ENCODE measurements around the gene ARRB1.

Gene ARRB1

GRCh38 chr11:75246671-75247350, 104.7 kb downstream of the ARRB1 start:
- DNase-seq: no peak

DNA sequence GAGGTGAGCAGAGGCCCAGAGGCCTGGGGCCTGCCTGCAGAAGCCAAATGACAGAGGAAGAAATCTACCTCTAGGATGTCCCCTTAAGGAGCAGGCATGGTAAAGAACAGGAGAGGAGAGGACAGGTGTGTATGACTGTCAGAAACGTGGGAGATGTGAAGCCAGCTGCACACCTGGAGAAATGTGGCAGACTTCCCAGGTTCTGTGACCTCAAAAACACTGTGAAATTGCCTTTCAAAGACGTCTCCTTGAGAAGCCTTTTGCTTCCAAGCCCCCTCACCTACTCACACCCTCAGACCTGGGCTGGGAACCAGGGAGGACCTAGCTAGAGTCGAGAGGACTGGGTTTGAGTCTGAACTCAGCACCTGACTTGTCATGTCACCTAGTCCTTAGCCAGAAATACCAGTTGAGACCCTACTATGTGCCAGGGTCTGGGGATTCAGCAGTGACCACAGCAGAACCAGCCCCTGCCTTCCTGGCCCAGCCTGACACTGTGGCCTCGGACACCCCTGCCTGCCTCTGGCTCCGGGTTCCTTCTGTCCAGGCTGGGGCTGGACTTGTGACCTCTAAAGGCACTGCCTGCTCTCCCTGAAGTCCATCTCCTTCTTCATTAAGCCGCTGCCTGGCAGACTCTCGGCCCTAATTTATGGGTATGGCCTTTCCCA, 105.3 kb downstream of the ARRB1 start:
- no peak for DNase-seq

GRCh38 chr11:75245356-75246005, 106.0 kb downstream of the ARRB1 start:
- DNase-seq: no peak

DNA sequence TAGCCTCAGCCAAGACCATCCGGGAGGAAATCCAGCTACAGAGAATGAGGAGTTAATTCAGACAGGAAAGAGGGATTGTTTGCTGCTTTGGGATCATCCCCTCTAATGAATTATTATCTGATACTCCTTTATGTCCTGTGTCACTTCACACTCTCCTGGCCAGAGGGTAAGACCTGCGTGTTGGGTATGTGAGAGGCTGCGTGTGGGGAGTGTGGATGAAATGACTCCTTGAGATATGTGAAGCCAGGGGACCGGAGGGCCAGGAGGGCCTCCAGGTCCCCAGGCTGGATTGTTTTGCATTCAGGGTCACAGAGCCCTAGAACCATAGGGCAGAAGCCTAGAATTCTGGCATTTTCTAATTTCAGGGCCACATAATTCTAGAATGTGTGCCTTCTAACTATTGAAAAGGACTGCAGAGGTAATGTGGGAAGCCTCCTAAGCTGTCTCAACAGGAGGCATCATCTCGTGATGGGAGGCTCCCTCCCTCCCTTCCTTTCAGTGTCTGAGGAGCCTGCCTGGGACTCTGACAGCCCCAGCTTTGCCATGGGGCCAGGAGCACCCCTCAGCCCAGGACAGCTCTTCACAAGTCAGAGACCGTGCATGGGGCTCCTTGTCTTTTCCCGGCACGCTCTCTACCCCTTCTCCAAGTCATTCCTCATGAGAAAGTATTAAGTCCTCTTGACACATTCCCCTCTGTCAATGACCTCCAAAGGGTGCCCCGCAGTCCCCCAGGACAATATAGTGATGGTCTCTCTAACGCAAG, 107.2 kb downstream of the ARRB1 start:
- no peak for DNase-seq

- no peak for DNase-seq
Observed at GRCh38 chr11:75242722-75243600, 108.5 kb downstream of the ARRB1 start.

GRCh38 chr11:75241906-75242644, 109.4 kb downstream of the ARRB1 start:
- DNase-seq: no peak

GRCh38 chr11:75241036-75241905, 110.2 kb downstream of the ARRB1 start:
- DNase-seq: peak; percentile 79 to 81

GRCh38 chr11:75240311-75241035, 111.0 kb downstream of the ARRB1 start, which contains the start of gene TPBGL:
TPBGL (plus strand) TSS chr11:75240774; CDS start chr11:75241050, 276 bp downstream.
- peak; percentile 18 to 31 for DNase-seq

DNA sequence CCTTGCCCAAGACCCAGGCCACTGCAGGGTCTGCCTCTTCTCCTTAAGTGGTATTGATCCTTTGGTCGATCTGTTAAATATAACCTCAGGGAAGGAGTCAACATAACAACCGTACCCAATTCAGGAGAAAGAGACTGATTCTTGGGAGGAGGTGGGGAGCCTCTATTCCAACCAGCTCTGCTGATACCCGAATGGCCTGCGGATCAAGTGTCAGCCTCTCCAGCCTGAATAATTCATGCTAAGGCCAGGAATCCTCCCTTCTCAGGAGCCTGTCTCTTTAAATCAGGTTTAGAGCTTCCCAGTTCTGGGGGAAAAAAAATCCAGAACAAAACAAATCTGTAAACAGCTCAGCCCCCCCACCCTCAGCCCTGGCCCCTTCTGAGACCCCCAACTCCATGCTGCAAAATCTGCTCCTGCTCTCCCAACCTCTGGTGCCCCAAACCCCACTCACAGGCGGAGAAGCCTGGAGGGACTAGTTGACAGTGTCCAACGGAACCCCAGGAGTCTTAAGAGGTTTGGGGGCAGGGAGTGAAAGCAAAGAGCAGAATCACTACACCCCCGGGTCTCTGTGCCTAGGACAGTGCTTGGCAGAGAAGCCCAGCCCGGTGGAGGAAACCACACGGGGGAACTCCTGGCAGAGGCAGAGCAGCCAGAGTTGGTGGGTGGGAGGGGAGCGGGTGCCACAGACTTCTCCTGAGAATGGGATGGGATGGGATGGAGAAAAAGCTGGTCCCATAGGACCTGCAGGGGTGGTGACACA, 111.8 kb downstream of the ARRB1 start:
- DNase-seq: no peak

GRCh38 chr11:75238595-75239440, 112.6 kb downstream of the ARRB1 start:
- DNase-seq: no peak

- no peak for DNase-seq
Observed at GRCh38 chr11:75237050-75237449, 114.4 kb downstream of the ARRB1 start.

DNA sequence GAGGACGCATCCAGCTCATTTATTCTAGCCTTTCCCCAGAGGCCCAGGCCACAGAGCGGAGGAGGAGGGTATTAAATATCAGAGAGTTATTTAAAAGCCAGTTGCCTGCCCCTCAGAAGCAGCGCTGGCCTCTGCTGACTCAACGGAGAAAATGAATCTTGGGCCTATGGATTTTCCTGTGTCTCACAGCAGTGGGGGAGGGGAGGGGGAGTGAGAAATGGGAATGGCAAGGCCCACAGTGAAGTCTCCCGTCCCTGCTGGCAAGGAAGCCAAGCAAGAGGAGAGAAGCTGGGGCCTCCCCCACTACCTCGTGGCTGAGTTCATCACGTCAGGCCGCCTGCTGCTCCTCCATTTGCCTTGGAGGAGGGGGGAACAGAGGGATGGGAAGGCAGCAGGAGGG, 115.4 kb downstream of the ARRB1 start:
- no peak for DNase-seq

DNA sequence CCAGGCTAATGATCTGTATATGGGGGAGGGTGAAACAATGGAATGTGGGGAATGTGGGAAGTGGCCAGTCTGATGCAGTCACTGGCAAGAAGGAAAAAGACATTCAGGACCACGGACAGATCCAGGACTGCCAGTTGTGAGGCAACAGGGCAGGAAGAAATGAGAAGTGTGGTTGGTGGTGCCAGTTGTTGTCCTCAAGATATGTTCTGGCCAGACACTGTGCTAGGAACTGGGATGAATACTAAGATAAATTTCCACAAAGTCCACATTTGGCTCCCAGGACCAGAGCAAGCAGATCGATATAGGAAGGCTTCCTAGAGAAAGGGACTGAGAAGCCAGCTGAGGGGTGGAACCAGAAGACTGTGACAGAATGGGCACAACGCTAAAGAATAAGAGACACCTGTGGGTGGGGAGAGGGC, 117.7 kb downstream of the ARRB1 start:
- no peak for DNase-seq

- no peak for DNase-seq
Observed at GRCh38 chr11:75230621-75231020, 120.8 kb downstream of the ARRB1 start.

DNA sequence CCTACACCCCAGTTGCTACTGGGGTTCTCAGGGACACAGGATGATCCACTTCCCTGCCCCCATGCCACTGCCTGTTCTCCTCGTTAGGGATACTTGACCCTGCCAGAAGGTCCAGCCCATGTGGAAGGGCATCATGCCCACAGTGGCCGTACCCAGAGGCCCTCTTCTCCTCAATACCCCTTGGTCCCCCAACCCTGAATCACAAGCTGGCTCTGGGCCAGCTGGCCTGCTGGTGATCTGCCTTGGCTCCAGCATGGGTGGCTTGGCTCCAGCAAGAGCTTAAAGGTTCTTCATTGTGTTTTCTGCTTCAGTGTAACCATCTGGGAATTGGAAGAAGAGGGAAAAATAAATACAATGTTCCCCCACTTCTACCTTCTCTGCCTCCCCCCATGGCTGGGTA, 122.0 kb downstream of the ARRB1 start:
- no peak for DNase-seq

GRCh38 chr11:75225794-75226193, 125.7 kb downstream of the ARRB1 start:
- no peak for DNase-seq

- DNase-seq: no peak
Observed at GRCh38 chr11:75223954-75224643, 127.4 kb downstream of the ARRB1 start.
